ENCODE data around the gene BTBD2.
A peak's percentile ranks its signal among the peaks of the same experiment; 100 is the strongest.

BTBD2 gene

GRCh38 chr19:2050991-2051772 lies 35.7 kb upstream of the BTBD2 start, which contains the start of gene MKNK2:
TSS of gene MKNK2 (minus strand) at chr19:2051244. CDS start at chr19:2050851, 393 bp downstream.
- peak; percentile 93 for DNase-seq (ENCODE audit: low spot score)

- no peak for DNase-seq (ENCODE audit: low spot score)
Measured at GRCh38 chr19:2050349-2050990, 35.0 kb upstream of the BTBD2 start.

- DNase-seq (ENCODE audit: low spot score) = peak; percentile 66
Measured at GRCh38 chr19:2049741-2050348, 34.3 kb upstream of the BTBD2 start.

GRCh38 chr19:2048959-2049740 lies 33.6 kb upstream of the BTBD2 start:
- DNase-seq (ENCODE audit: low spot score) = no peak

- no peak for DNase-seq (ENCODE audit: low spot score)
Measured at GRCh38 chr19:2048104-2048958, 32.8 kb upstream of the BTBD2 start.

- DNase-seq (ENCODE audit: low spot score) = no peak
Measured at GRCh38 chr19:2047449-2048103, 32.1 kb upstream of the BTBD2 start.

GRCh38 chr19:2047076-2047448 lies 31.5 kb upstream of the BTBD2 start:
- no peak for DNase-seq (ENCODE audit: low spot score)

- no peak for DNase-seq (ENCODE audit: low spot score)
Measured at GRCh38 chr19:2046046-2046907, 30.8 kb upstream of the BTBD2 start.

GRCh38 chr19:2045501-2046045 lies 30.1 kb upstream of the BTBD2 start:
- DNase-seq (ENCODE audit: low spot score) = no peak

- DNase-seq (ENCODE audit: low spot score) = no peak
Measured at GRCh38 chr19:2044709-2045500, 29.4 kb upstream of the BTBD2 start.

- no peak for DNase-seq (ENCODE audit: low spot score)
Measured at GRCh38 chr19:2043961-2044708, 28.6 kb upstream of the BTBD2 start.

GRCh38 chr19:2043251-2043641 lies 27.7 kb upstream of the BTBD2 start:
- DNase-seq (ENCODE audit: low spot score) = no peak

GRCh38 chr19:2042485-2043250 lies 27.2 kb upstream of the BTBD2 start:
- no peak for DNase-seq (ENCODE audit: low spot score)

GRCh38 chr19:2041683-2042484 lies 26.4 kb upstream of the BTBD2 start:
- DNase-seq (ENCODE audit: low spot score) = peak; percentile 99

- DNase-seq (ENCODE audit: low spot score) = no peak
Measured at GRCh38 chr19:2041433-2041682, 25.8 kb upstream of the BTBD2 start.

- no peak for DNase-seq (ENCODE audit: low spot score)
Measured at GRCh38 chr19:2040647-2041432, 25.3 kb upstream of the BTBD2 start.

Data from CD4-positive, alpha-beta T cell treated with Interleukin-15 for 4 hours (primary cell).